ENCODE results near the gene MEIOSIN. TPM values are rescaled to one million over a fixed set of nuclear protein-coding genes. Genes with fewer than 3 reads are reported as not detected.
"Not testable (repeated sequence)": the region's sequence is repeated elsewhere in the genome, so short reads cannot be mapped to it uniquely, and the experiment has no call there.

The MEIOSIN gene
- not detected for total RNA-seq

- DNase-seq: no peak
- TF ChIP-seq, protein P1, sequence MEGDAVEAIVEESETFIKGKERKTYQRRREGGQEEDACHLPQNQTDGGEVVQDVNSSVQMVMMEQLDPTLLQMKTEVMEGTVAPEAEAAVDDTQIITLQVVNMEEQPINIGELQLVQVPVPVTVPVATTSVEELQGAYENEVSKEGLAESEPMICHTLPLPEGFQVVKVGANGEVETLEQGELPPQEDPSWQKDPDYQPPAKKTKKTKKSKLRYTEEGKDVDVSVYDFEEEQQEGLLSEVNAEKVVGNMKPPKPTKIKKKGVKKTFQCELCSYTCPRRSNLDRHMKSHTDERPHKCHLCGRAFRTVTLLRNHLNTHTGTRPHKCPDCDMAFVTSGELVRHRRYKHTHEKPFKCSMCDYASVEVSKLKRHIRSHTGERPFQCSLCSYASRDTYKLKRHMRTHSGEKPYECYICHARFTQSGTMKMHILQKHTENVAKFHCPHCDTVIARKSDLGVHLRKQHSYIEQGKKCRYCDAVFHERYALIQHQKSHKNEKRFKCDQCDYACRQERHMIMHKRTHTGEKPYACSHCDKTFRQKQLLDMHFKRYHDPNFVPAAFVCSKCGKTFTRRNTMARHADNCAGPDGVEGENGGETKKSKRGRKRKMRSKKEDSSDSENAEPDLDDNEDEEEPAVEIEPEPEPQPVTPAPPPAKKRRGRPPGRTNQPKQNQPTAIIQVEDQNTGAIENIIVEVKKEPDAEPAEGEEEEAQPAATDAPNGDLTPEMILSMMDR (IDR thresholded peaks at IDR 0.05): no peak
- Mint-ChIP-seq H3K27ac (no peak within 1 kb of the TSS), H3K4me3 (peak within 1 kb of the TSS; percentile 31), H3K4me1 (ENCODE audit: low read depth) (peaks cover 14% of the 10 kb centered on the region), H3K27me3 (no peaks in the 10 kb centered on the region), H3K36me3 (ENCODE audit: low read depth) (peaks cover 1% of the 10 kb centered on the region), H3K9me3 (no peaks in the 10 kb centered on the region)
- ChIA-PET POLR2A (interaction anchor here (0.6 to 0.9 kb wide), 3 partner anchors 16 to 41 kb away, joined by 3 to 4 read pairs (median 3); partner anchors contain the start of genes QPCTL and SNRPD2), CTCF (interaction anchor here (1.3 to 1.8 kb wide), 2 partner anchors 46 to 84 kb away, joined by 3 to 5 read pairs; no protein-coding TSS in a partner anchor)
- intact Hi-C loops (cut with micrococcal nuclease): no loop called here
- ATAC-seq: no peak
These were observed at the start of gene MEIOSIN for GRCh38 chr19:45733160-45733810. MEIOSIN (plus strand) TSS chr19:45733439; CDS start chr19:45735377, 1,938 bp downstream.

DNA sequence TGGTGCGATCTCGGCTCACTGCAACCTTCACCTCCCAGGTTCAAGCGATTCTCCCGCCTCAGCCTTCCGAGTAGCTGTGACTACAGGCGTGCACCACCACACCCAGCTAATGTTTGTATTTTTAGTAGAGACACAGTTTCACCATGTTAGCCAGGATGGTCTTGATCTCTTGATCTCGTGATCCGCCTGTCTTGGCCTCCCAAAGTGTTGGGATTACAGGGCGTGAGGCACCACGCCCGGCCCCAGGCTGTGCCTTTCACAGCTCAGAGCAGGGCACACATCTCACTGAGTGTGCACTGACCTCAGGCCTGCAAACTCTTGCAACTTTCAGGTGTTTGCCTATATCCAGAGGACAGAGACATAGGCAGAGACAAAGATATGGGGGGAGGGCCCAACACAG is 48.2 kb upstream of the MEIOSIN start:
- peaks cover 39% of the 10 kb centered on the region for H3K36me3 Mint-ChIP-seq (ENCODE audit: low read depth)
- intact Hi-C loops (cut with micrococcal nuclease); DNase-seq; ATAC-seq; H3K4me3 Mint-ChIP-seq; H3K9me3 Mint-ChIP-seq; H3K27me3 Mint-ChIP-seq; H3K27ac Mint-ChIP-seq: not testable (repeated sequence)
- H3K4me1 Mint-ChIP-seq (ENCODE audit: low read depth): peaks cover 15% of the 10 kb centered on the region
- ChIA-PET POLR2A (interaction anchor here (0.6 to 1.1 kb wide), 3 partner anchors 13 to 43 kb away, joined by 3 read pairs; no protein-coding TSS in a partner anchor), CTCF (interaction anchor here (0.8 to 1.3 kb wide), 3 partner anchors 17 to 205 kb away, joined by 3 to 4 read pairs (median 3); partner anchors contain the start of gene GIPR)

DNA sequence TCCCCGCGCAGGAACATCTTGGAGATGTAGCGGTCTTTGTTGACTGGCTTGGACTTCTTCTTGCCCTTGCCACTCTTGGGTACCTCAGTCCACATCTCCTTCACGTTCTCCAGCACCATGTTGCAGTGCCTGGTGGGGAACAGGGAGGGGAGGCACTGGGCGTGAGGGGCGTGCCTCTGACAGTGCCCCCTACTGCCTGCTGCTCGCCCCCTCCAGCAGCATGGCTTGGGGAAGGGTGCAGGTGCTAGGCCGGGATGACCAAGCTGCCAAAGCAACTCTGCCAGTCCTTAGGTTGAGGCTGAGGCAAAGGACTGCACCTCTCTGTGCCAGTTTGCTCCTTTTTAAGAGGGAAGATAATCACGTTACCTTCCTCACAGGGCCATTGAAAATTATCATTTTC is 45.6 kb upstream of the MEIOSIN start:
- no peak for DNase-seq
- no peak for ATAC-seq
- POLR2A ChIA-PET: interaction anchor here (1.1 to 2.4 kb wide), 3 partner anchors 11 to 209 kb away, joined by 3 to 7 read pairs (median 6); no protein-coding TSS in a partner anchor
- CTCF ChIA-PET: interaction anchor here (7.7 kb wide), 1 partner anchor 7 kb away, joined by 101 read pairs; no protein-coding TSS in a partner anchor
- Mint-ChIP-seq H3K4me3 (no peak overlapping the region), H3K4me1 (ENCODE audit: low read depth) (peaks cover 17% of the 10 kb centered on the region), H3K9me3 (no peaks in the 10 kb centered on the region), H3K27ac (no peak overlapping the region), H3K36me3 (ENCODE audit: low read depth) (peaks cover 45% of the 10 kb centered on the region), H3K27me3 (no peaks in the 10 kb centered on the region)
- TF ChIP-seq, protein P1 (IDR thresholded peaks at IDR 0.05): no peak
- intact Hi-C loops (cut with micrococcal nuclease): no loop called here

DNA sequence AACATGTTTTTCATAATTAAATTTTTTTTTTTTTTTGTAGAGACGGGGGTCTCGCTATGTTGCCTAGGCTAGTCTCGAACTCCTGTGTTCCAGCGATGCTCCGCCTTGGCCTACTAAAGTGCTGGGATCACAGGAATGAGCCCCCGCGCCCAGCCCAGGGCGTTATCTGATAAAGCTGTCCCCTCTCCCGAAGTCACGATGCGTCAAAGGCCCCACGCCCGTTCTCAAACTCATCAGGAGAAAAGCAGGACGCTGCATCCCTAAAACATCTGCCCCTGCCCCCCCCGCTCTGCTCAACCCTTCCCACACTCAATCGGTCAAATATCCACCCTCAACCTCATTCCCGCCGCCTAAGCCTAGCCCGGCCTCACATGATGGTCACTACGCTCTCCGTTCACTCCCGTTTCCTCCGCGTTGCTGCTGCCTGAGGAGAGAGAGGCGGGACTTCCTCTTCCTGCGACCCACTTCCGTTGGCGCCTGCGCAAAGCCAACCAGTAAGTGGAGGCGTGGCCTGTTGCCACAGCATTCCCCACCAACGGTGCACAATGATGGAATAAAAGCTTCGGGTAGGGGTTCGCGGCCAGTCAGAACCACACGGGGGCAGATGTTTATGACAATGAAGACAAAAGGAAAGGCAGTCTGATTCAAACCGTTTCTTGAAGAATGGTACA is 41.6 kb upstream of the MEIOSIN start, which contains the start of gene SNRPD2:
Gene SNRPD2, minus strand, starts transcription at position 438 of the 671 bp plus-strand sequence. Its CDS starts 65 bp downstream, at position 373.
- TF ChIP-seq, protein P1 (IDR thresholded peaks at IDR 0.05): no peak
- no peaks in the 10 kb centered on the region for H3K9me3 Mint-ChIP-seq
- H3K4me3 Mint-ChIP-seq: peak within 1 kb of the TSS; percentile 99
- peak; percentile 57 for ATAC-seq
- DNase-seq: peak; percentile 95
- intact Hi-C loops (cut with micrococcal nuclease): no loop called here
- CTCF ChIA-PET: interaction anchor here (0.9 to 7.7 kb wide), 21 partner anchors 10 to 252 kb away, joined by 3 to 101 read pairs (median 4); partner anchors contain the start of genes GIPR and SIX5
- H3K27ac Mint-ChIP-seq: peak within 1 kb of the TSS; percentile 100
- peaks cover 25% of the 10 kb centered on the region for H3K4me1 Mint-ChIP-seq (ENCODE audit: low read depth)
- H3K36me3 Mint-ChIP-seq (ENCODE audit: low read depth): peaks cover 62% of the 10 kb centered on the region
- POLR2A ChIA-PET: interaction anchor here (0.6 to 4.7 kb wide), 29 partner anchors 10 to 323 kb away, joined by 3 to 40 read pairs (median 4); partner anchors contain the start of gene OPA3
- no peaks in the 10 kb centered on the region for H3K27me3 Mint-ChIP-seq
